ENCODE data around the gene ANKRD33B.
A peak's percentile ranks its signal among the peaks of the same experiment; 100 is the strongest.
"Not testable (repeated sequence)": the region's sequence is repeated elsewhere in the genome, so short reads cannot be mapped to it uniquely, and the experiment has no call there.

ANKRD33B gene

GRCh38 chr5:10624206-10624605, 60.3 kb downstream of the ANKRD33B start:
- no peak for DNase-seq

DNA sequence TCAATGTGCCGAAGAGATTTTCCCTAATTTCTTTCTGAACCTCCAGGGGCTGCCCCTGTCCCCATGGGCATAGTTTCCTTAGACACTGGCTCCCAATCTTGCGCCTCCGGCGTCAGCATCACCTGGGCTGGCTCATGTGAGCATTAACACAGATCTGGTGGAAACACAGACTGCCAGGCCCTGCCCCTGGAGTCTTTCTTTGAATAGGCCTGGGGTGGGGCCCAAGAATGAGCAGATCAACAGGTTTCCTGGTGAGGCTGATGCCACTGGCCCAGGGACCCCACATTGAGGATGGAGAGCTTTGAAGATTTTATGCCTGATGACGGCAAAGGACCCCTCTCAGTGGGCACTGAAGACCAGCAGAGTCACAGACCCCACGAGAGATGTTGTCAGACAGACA, 60.8 kb downstream of the ANKRD33B start:
- DNase-seq: no peak

- DNase-seq: peak; percentile 66
Observed at GRCh38 chr5:10625700-10626472, 62.0 kb downstream of the ANKRD33B start.

DNA sequence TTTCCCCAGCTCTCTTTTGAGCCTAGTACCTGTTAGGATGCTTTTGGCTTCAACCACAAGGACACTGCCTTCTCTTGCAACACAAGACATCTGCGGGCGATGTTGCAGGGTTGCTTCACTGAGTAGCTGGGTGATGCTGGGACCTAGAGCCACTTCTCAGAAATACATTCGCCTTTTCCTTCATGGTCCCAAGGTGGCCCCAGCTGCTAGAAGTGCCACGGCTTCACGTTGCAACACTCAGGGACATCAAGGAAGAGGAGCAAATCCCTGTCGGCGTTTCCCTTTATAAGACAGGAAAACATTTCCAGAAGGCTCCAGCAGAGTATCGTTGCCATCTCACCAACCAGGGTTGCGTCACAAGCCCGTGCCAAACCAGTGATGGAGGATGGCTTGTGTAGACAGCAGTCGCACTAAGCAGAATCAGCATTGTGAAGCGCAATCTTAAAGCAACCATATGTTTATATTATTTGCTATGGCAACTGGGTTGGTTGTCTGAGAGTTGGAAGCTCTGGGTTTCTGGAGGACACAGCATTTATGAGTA, 62.7 kb downstream of the ANKRD33B start:
- DNase-seq: peak; percentile 54

- peak; percentile 49 for DNase-seq
Observed at GRCh38 chr5:10627160-10627701, 63.4 kb downstream of the ANKRD33B start.

DNA sequence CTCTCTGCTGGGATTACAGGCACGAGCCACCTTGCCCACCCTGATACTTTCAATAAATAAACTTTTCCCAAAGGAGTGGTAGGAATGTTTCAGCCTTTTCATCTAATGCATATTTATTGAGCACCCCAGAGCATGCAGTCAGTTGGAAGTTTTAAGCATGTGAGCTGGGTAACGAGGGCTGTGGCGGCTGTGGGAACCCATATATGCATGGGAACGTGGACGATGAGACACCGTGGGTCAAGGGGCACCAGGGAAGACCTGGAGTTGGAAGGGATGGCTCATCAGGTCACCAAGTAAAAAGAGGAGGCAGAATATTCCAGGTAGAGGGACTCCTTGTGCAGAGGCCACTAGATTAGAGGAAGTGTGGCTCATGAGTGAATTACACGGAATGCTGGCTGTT, 64.7 kb downstream of the ANKRD33B start:
- DNase-seq: no peak

- no peak for DNase-seq
Observed at GRCh38 chr5:10629682-10630081, 65.8 kb downstream of the ANKRD33B start.

GRCh38 chr5:10630126-10630525, 66.3 kb downstream of the ANKRD33B start:
- DNase-seq: no peak

DNA sequence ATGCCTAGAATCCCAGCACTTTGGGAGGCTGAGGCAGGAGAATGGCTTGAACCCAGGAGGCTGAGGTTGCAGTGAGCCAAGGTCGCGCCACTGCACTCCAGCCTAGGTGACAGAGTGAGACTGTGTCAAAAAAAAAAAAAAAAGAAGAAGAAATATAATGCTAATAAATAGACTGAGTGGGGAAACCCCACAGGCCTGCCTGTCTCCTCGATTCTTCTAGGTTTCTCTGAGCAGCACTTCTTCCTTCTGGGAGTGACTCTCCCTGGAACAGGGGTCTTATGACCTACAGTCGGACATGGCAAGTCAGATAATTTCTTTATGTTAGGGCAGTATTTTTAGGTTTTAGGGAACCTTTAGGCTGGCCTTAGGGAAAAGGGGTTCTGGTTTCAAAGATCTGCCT, 66.9 kb downstream of the ANKRD33B start:
- DNase-seq: not testable (repeated sequence)

- DNase-seq: no peak
Observed at GRCh38 chr5:10631316-10631996, 67.6 kb downstream of the ANKRD33B start.

GRCh38 chr5:10632110-10632761, 68.4 kb downstream of the ANKRD33B start:
- DNase-seq: no peak

- no peak for DNase-seq
Observed at GRCh38 chr5:10633271-10634049, 69.6 kb downstream of the ANKRD33B start.

DNA sequence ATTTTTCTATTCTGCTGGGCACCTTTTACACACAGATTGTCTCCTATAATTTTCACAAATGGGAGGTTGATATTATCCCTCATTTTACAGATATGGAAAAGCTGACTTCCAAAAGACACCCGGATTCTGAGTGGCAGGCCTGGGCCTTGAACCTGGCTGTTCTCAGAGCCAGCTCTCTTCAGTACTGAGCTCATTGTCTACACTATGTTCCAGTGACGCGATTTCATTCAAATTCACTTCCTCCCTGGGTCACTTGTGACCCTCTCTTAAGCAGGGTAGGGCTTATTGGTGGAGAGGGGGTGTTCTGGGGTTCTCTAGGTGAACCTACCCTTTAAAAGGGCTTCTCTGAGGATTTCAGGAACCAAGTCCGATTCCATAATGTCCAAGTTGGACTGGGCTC, 70.2 kb downstream of the ANKRD33B start:
- DNase-seq: no peak

DNA sequence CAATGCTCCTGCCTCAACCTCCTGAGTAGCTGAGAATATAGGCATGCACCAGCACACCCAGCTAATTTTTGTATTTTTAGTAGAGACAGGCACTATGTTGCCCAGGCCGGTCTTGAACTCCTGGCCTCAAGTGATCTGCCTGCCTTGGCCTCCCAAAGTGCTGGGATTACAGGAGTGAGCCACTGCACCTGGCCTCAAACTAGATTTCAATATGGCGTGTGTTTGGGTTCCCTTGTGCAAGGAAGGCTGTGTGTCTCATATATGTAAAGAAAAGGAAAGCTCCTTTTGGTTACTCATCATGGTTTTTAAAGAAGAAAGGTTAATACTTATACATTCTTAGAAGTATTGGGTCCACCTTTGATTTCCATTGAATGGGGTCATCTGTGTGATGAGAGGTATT, 70.7 kb downstream of the ANKRD33B start:
- DNase-seq: no peak

GRCh38 chr5:10635257-10635866, 71.5 kb downstream of the ANKRD33B start:
- no peak for DNase-seq

GRCh38 chr5:10635867-10636350, 72.0 kb downstream of the ANKRD33B start:
- no peak for DNase-seq

GRCh38 chr5:10636363-10637142, 72.7 kb downstream of the ANKRD33B start:
- DNase-seq: no peak

- no peak for DNase-seq
Observed at GRCh38 chr5:10637944-10638343, 74.1 kb downstream of the ANKRD33B start.

GRCh38 chr5:10638723-10639122, 74.9 kb downstream of the ANKRD33B start:
- DNase-seq: not testable (repeated sequence)

DNA sequence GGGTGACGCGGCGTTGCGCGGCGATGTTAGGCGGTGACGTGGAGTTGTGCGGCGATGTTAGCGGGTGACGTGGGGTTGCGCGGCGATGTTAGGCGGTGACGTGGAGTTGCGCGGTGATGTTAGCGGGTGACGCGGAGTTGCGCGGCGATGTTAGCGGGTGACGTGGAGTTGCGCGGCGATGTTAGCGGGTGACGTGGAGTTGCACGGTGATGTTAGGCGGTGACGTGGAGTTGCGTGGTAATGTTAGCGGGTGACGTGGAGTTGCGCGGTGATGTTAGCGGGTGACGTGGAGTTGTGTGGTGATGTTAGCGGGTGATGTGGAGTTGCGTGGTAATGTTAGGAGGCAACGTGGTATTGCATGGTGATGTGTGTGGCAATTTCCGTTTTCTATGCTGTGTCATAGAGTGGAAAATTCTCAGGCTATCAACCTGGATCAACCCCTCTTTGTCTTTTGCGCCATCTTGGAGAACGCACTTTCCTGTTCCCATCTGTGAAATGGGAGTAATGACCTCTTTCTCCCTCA, 76.0 kb downstream of the ANKRD33B start:
- no peak for DNase-seq

DNA sequence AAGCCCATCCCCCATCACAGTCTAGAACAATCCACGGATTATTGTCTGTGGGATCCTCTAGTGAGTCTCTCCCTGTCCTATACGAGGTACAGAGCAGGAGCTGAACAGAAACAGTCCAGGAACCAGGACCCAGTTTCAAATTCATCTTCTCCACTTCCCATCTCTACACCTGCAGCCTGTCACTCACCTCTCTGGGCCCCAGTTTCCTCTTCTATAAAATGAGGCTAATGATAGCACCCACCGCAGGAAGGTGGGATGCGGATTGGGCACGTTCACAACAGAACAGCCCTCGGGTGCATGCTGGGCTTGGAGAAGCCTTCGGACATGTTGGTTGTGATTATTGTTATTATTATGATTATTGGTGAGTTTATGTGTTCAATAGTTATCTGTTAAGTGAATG, 78.5 kb downstream of the ANKRD33B start:
- DNase-seq: no peak
